Measurements from ENCODE around the gene PLAAT4.

DNA sequence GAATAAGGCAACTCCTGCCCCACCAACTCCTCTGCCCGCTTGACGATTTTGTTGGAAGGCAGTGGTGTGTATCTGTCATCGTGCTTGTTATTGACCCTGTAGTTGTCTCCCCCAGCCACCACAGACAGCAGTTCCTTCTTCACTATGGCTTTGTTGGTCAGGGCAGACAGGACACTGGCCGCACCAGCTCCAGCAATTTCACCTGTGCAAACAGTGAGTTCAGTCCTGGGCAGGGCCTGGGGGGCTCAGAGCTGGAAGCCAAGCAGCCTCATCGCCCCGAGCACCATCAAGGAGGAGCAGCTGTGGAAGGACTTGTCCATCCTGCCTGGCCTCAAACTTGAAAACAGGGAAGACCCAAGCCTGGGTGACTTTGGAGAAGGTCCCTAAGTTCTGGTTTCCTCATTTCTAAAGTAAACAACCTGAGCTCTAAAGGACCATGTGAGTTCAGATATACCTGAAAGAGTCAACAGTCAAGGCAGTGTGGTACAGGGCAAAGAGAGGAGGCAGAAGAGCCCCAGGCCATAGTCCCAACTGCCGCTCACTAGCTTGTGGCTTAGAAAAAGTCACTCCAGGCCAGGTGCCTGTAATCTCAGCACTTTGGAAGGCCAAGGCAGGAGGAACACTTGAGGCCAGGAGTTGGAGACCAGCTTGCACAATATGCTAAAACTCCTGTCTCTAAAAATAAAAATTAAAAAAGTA lies 22.0 kb downstream of the PLAAT4 start:
- TF ChIP-seq POLR2AphosphoS5 (IDR thresholded peaks at IDR 0.05; ENCODE audit: low read depth, low read length) (no peak), TAF1 (IDR thresholded peaks at IDR 0.05; ENCODE audit: borderline replicate concordance, insufficient read depth, low read length) (no peak), SIN3A (IDR thresholded peaks at IDR 0.05; ENCODE audit: borderline replicate concordance, insufficient read depth, low read length) (no peak)
- TF ChIP-seq, protein P1, sequence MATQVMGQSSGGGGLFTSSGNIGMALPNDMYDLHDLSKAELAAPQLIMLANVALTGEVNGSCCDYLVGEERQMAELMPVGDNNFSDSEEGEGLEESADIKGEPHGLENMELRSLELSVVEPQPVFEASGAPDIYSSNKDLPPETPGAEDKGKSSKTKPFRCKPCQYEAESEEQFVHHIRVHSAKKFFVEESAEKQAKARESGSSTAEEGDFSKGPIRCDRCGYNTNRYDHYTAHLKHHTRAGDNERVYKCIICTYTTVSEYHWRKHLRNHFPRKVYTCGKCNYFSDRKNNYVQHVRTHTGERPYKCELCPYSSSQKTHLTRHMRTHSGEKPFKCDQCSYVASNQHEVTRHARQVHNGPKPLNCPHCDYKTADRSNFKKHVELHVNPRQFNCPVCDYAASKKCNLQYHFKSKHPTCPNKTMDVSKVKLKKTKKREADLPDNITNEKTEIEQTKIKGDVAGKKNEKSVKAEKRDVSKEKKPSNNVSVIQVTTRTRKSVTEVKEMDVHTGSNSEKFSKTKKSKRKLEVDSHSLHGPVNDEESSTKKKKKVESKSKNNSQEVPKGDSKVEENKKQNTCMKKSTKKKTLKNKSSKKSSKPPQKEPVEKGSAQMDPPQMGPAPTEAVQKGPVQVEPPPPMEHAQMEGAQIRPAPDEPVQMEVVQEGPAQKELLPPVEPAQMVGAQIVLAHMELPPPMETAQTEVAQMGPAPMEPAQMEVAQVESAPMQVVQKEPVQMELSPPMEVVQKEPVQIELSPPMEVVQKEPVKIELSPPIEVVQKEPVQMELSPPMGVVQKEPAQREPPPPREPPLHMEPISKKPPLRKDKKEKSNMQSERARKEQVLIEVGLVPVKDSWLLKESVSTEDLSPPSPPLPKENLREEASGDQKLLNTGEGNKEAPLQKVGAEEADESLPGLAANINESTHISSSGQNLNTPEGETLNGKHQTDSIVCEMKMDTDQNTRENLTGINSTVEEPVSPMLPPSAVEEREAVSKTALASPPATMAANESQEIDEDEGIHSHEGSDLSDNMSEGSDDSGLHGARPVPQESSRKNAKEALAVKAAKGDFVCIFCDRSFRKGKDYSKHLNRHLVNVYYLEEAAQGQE (IDR thresholded peaks at IDR 0.05; ENCODE audit: insufficient read depth in 1 of 2, low read depth in 2 of 2, low read length in 2 of 2), result no peak

Data from PFSK-1 (cell line).